SIG-M5 (cell line): ENCODE measurements around the gene PRND.
"Not testable (repeated sequence)": the region's sequence is repeated elsewhere in the genome, so short reads cannot be mapped to it uniquely, and the experiment has no call there.

Source experiments
- DNase-seq: peaks from one replicate; lab custom pipeline; 2025; lab: John Stamatoyannopoulos, UW

PRND gene

DNA sequence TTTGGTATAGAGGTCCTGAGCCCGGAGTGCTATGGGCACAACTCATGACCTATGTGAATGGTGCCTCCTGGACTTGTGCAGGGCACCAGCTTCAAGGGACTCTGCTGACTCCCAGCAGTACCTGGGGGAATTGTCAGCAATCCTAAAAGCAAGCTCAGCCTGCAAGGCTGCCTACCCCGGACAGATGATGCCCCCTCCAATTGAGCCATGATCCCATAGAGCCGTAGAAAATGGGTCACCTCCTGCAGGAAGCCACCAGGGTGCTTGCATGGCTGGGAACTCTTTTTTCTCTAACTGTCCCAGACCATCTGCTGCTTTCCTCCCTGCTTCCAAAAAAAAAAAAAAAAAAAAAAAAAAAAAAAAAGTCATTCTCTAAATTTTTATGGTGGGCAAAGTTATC lies 12.9 kb upstream of the PRND start:
- no peak for DNase-seq

DNA sequence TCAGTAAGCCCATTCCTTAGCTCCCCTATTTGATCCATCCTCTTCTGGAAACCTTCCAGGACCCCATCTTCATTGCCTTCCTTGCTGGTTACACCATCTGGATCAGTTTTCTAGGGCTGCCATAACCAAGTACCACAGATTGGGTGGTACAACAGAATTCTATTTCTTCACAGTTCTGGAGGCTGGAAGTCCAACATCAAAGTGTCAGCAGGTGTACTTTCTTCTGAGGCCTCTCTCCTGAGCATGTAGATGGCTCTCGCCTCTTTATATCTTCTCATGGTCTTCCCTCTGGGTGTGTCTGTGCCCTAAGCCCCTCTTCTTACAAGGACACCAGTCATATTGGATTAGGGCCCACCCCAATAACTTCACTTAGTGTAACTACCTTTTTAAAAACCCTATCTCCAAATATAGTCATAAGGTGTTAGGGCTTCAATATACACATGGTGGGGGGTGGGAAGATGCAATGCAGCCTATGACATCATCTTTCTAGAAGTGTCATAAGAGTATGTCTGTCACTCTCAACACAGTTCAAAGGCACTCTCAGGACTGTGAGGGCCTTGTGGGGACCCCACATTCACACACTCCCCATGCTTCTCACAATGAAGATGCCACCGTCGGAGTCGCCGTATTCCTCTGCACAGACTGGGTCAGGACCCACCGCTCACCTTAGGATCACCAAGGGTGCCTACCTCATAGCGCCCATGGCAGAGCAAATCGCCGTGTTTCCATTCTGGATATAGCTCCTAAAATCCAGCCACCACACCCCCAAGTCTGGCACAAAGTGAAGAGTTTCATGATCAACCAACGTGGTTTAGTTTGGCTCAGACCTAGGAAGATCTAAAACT lies 12.2 kb upstream of the PRND start:
- DNase-seq: no peak

DNA sequence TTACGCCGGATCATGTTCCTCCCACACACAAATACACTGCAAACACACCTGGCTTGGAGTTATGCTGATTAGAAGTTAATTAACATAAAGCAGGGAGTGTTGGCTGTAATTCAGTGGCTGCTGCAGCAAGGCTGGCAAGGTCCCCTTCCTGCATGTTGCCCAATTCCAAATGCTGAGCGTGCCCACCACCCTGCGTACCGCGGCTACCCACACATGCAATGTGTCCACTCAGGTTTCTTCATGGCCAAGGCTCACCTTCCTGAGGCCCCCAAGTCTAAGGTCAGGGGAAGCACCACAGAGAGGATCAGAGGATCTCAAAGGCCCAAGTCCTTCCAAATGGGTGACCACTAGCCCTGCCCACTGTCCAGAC lies 11.6 kb upstream of the PRND start:
- DNase-seq: no peak

DNA sequence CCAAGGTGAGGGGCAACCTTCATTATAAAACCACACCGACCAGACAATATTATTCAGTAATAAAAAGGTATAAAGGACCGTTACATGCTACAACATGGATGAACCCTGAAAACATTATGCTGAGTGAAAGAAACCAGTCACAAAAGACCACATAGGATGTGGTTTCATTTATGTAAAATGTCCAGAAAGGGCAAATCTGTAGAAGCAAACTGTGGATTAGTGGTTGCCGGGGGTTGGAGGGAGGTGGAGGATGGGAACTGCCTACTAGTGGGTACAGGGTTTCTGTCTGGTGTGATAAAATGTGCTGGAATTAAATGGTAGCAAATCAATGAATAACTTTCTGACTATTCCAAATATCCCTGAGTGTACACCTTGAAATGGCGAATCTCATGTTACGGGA lies 10.2 kb upstream of the PRND start:
- DNase-seq: no peak

DNA sequence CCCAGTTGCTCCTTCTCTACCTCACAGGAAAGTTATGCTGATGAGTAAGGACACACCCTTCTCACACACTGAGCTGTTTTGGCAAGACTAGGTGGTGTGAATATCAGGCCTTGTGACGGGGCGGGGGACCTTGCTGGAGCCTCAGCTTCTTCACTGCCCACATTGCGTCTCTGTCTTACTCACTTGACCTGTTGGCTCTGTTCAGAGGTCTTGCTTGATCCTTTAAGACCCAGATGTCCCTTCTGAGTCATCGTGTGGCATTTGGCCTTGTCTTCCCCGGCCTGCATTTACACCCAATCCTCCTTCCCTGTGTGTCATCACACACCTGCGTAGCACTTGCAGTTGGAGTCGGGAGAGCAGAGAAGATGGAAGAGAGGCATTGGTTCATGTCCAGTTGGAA lies 8.3 kb upstream of the PRND start:
- no peak for DNase-seq

DNA sequence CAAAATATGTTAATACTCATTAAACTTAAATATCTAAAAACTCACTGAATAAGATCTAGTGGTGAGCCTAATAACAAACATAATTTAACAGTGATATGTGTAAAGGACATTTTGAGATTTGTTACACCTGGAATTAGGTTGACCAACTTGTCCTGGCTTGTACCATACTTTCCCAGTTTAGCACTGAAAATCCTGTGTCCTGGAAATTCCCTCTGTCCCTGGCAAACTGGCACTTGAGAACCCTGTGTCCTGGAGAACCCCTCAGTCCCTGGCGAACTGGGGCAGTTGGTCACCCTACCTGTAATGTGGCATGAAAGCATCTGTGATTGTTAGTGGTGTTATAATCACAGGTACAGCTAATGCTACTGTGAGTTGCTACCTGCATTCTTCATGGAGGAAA lies 6.9 kb upstream of the PRND start:
- no peak for DNase-seq

DNA sequence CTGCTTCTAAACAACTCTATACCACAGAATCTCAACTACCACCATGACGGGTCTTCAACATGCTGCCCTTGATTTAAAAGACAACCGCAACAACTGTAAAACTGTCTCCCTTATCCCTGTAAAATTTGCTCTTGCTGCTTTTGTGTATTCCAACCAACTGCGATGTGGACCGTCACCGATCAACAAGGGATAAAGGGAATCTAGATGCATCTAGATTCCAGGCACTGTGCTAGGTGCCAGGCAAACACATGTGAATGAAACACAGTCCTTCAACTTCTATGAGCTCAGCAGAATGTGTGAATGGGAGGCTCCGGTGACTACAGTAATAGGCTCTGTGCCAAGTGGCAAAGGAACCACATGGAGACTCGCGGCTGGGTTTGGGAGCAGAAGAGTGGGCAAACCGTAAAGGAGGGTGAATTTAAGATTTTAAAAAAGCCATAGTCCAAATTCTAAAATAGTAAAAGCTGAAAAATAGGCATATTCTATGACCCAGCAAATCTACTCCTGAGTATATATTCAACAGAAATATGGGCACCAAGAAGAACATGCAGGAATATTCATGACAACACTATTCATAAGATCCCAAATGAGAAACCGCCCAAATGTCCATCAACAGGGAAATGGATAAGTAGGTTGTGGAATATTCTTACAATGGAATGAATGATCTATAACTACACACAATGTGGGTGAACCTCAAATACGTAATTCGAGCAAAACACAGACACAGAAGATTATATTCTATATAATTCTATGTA lies 3.7 kb upstream of the PRND start:
- no peak for DNase-seq

DNA sequence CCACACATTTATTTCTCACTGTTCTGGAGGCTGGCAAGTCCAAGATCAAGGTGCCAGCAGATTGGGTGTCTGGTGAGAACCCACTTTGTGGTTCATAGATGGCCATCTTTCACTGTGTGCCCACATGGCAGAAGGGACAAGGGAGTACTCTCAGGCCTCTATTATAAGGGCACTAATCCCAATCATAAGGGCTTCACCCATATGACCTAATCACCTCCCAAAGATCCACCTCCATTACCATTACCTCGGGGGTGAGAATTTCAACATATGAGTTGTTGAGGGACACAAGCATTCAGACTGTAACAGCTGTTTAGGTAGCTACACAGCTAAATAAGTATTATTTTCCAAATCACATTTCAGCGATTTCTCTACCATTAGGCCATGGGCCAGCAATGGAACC lies 2.5 kb upstream of the PRND start:
- DNase-seq: no peak

DNA sequence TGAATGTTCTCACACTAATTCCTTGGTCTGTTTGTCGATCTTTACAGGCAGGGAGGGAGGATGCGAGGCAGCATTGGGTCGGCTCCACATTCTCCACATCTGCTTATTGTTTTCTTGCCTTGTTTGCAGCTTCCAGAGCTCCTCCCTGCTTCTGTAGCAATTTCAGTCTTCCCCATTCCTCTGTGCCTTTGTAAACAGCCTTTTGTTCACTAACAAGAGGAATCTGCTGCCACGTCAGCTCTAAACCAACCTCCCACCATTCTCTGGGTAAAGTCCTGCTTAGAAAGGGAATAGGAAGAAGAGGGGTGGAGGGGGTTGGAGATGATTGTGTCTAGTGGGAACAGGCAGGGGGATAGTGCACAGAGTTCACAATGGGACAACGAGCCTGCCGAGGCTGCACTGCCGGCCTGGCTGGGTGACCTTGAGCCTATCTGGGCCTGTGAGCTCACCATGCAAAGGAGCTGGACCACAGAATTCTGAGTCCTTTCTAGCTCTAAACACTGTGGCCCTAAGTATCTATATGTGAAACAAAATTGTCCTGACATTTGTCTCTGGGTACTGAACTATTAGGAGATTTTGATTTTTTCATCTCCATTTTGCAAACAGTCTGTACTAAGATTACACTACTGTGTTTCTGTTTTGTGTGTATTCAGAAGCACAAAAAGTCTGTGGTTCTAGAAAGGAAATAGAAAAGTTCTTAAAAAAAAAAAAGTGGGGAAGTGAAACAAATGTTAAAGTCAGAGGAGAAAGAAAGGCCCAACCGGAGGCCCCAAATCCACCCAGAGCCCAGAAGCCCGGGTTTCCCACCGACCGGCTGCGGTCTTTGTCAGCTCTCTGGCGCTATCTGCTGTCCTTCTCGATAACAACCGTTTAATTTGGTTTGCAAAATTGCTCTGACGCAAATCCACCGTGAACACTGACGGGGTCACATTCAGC lies 1.4 kb upstream of the PRND start:
- DNase-seq: peak; percentile 88

DNA sequence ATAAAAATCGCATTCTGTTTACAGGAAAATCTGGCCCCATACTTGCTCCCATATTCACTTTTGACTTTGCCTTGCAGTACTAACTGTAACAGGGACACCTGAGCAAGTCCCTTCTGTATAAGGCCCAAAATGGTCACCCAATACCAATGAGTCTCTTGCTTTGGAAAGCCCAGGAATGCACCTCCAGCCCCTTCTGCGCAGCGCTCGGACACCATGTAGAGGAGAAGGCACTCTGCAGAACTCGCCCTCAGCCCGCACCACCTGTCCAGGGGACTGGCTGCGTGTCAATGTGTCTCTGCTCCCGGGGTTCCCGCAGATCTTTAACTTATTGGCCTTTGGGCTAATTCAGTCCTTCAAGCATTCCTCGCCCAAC lies 746 bp upstream of the PRND start:
- no peak for DNase-seq

DNA sequence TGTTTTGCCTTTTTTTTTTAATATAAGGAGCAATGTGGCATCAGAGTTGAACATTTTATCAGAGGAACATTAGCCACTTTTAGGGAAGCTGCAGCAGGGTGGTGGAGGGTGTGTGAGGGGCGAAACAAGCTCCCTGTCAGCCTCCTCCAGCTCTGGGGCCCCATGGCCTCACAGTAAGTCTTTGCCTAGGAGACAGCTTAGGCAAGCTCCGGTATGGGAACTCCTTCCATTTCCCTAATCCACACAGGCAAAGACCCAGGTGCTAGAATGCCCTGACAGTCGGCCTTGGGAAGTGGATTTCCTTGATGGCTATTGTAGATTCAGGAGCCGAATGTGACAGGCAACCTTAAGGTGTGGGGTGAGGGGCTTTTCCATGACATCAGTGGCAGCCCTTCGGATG lies 862 bp downstream of the PRND start:
- no peak for DNase-seq

DNA sequence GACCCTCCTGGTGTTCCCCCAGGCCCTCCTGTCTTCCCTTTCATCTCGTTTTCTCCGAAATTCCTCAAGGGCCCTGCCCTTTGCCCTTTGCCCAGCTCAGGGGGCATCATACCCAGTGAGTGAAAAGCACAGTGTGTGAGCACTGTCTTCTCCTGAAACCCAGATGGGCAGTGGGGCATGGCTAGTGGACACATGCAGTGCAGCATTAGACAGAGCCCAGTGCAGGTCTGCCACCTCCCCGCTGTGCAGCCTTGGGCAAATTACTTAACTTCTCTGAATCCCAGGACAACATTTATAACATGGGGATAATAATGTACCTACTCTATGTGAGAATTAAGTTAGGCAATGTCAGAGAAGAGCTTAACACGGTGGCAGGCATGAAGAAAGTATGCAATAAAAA lies 1.3 kb downstream of the PRND start:
- DNase-seq: no peak

DNA sequence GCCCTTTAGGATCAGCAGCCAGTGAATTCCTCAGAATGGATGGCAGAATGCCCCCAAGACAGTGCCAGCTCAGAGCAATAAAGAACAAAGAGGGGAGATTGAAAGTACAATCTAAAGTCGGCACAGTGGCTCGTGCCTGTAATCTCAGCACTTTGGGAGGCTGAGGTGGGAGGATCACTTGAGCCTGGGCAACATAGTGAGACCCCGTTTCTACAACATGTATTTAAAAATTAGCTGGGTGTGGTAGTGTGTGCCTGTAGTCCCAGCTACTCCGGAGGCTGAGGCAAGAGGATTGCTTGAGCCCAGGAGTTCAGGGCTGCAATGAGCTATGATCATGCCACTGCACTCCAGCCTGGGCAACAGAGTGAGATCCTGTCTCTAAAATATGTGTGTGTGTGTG lies 1.8 kb downstream of the PRND start:
- DNase-seq: not testable (repeated sequence)

DNA sequence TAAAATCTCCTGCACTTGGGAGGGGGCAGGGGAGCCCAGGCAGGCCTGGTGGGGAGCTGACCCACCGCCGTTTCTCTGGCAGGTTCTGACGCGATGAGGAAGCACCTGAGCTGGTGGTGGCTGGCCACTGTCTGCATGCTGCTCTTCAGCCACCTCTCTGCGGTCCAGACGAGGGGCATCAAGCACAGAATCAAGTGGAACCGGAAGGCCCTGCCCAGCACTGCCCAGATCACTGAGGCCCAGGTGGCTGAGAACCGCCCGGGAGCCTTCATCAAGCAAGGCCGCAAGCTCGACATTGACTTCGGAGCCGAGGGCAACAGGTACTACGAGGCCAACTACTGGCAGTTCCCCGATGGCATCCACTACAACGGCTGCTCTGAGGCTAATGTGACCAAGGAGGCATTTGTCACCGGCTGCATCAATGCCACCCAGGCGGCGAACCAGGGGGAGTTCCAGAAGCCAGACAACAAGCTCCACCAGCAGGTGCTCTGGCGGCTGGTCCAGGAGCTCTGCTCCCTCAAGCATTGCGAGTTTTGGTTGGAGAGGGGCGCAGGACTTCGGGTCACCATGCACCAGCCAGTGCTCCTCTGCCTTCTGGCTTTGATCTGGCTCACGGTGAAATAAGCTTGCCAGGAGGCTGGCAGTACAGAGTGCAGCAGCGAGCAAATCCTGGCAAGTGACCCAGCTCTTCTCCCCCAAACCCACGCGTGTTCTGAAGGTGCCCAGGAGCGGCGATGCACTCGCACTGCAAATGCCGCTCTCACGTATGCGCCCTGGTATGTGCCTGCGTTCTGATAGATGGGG lies 3.0 kb downstream of the PRND start:
- no peak for DNase-seq

DNA sequence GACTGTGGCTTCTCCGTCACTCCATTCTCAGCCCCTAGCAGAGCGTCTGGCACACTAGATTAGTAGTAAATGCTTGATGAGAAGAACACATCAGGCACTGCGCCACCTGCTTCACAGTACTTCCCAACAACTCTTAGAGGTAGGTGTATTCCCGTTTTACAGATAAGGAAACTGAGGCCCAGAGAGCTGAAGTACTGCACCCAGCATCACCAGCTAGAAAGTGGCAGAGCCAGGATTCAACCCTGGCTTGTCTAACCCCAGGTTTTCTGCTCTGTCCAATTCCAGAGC lies 3.5 kb downstream of the PRND start:
- no peak for DNase-seq

DNA sequence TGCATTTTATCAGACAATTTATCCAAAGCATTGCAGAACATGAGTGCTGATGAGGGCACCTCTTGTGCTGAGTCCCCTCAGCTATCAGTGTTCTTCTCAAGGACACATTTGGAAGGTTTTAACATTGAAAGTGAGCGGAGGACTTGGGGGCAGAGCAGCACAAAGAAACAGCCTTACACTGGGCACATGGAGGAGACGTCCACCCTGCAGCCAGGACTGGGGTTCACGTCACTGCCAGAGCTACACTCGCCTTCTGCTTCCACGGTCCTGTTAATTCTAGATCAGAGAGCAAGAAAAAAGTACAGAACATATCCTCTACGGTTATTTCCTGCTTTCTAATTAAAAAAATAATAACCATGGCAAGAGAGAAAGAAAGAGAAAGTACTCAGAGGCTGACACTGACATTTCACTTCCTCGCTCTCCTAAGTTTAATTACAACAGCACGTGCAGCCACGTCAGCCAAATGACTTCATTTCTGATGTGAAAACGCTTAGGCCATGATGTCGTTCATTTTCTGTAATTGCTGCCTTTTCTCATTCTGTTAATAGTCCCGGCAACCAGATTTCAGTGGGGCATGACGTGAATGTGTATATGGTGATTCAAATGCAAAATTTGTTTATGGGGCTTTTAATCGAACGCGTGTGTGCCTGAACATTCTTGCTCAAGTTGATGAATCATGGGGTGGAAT lies 5.1 kb downstream of the PRND start:
- DNase-seq: no peak

DNA sequence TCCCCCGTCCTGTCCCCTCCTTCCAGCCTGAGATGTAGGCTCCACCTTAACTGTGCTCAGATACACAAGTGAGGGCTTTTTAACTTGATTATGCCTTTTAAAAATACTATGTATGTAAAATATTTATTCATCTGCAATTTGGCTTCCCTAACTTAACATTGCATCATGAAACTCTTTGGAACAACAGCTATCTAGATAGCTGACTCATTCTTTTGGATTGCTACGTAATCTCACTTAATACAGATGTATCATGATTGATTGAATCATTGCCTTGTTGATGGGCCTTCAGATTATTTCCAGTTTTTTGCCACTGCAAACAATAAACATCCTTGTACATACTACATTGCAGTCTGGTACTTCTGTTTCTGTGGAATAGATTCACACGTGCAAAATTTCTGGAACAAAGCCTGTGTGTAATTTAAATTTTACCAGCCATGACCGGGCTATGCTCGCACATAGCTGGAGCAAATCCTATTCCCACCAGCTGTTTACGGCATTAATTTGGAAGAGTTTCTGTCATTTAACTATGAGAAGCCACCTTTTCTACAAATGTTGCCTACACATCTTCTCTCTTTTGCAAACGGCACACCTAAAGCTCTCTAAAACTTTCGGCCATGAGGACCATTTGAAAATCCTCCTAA lies 6.5 kb downstream of the PRND start:
- DNase-seq: no peak

DNA sequence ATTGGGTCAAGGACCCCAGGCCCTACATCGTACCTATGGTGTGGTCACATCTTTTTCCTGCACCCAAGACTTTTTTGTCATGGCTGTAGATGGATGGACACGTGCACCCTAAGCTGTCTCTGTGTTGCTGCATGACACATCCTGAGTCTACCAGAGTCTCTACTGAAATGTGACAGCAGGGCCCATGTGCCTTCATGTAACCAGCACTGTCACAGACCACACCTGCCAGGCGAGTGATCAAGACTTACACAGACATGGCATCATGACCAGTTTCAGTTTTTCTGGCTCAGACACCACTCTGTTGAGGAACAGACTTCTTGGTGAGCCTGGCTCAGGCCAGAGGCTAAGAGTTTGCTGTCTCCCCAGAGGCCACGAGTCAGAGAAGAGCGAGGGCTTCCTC lies 7.6 kb downstream of the PRND start:
- DNase-seq: no peak

DNA sequence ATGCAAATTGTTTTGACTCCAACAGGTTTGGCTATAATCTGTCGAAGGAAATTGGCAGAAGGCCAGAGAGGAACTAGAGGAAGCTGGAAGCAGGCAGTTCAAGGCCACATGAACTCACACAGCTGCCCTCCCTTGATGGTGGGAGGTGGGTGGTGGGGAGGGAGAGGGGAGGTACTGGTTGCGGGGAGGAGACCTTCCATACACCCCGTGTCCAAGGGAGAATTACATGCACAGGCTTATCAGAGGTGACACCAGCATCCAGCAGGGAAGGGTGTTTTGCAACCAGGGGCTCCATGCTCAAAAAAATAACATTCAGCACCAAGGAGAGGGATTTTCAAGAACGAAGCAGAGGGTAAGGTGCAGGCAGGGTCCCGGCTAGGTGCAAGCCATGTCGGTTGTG lies 9.1 kb downstream of the PRND start:
- DNase-seq: no peak

DNA sequence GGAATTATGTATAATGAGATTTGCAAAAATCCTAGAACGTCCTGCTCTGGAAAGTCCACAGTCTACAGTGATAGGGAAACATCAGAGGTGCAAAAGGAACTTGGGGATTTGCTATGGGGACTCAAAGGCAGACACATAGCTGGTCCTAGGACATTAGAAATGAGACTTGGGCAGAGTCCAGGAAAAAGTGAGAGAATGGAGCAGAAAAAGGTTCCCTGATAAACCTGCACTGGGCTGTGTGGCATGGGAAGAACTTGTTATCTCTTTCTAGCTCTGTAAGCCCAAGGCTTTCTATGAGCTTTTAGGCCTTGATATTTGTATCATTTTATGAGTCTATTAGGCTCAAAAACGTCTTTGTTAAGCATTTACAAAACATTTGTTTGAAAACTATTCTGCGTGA lies 15.2 kb downstream of the PRND start:
- DNase-seq: no peak
